IPS DF 6.9 (cell line): ENCODE measurements around the gene CFDP1.

ENCODE experiments used
- DNase-seq: peaks from one replicate; pipeline ENCODE4 v3.0.0-alpha.2; 2013; ENCODE audit warnings: low read depth, low spot score
- H3K27ac ChIP-seq: one replicate; pipeline ENCODE4 v1.5.1; 2013; ENCODE audit warnings: low read length, control low read depth
- H3K27me3 ChIP-seq: 2 replicates; pipeline ENCODE4 v1.6.1; 2013; ENCODE audit warnings: mild to moderate bottlenecking, low read length; ENCODE audit not compliant: control insufficient read depth, insufficient read depth
- H3K36me3 ChIP-seq: 2 replicates; pipeline ENCODE4 v1.6.1; 2013; ENCODE audit warnings: low read length; ENCODE audit not compliant: control insufficient read depth, insufficient read depth
- H3K4me1 ChIP-seq: 2 replicates; pipeline ENCODE4 v1.6.1; 2013; ENCODE audit warnings: low read length; ENCODE audit not compliant: control insufficient read depth, insufficient read depth
- H3K4me3 ChIP-seq: 2 replicates; pipeline ENCODE4 v1.5.1; 2013; ENCODE audit warnings: mild to moderate bottlenecking, low read length
- H3K9me3 ChIP-seq: 2 replicates; pipeline ENCODE4 v1.6.1; 2013; ENCODE audit warnings: low read length, inconsistent platforms; ENCODE audit not compliant: control insufficient read depth, insufficient read depth
- WGBS: extraction: QIAGEN DNeasy Blood & Tissue Kit; methylation state at CpG from one replicate; pipeline ENCODE4 v1.1.7; 2013; ENCODE audit warnings: mixed read lengths, missing lambda C conversion rate; ENCODE audit not compliant: insufficient read length, insufficient coverage; 5-methylcytosine and 5-hydroxymethylcytosine counted together

Gene CFDP1

DNA sequence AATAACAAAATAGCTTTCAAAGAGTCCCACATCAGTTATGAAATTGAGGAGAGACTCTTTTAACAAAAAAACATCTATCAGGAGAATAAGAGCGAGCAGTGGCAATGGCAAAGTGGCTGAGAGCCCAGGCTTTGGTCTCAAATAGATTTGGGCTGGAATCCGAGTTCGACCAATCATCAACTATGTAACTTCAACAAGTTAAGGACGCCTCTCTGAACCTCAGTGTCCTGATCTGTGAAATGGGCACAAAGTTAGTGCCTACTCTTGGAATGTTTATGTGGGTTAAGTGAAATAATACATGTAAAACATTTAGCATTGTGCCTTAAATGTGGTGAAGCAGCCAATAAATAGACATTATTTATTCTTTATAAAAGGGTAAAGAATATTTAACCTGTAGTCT is 45.4 kb downstream of the CFDP1 start:
- H3K27me3 ChIP-seq, result no peaks in the 10 kb centered on the region
- no CpG with 5 or more reads among the region's 4 CpGs for WGBS
- peaks cover 3% of the 10 kb centered on the region; the same call in 1 of the 2 replicates for H3K36me3 ChIP-seq

DNA sequence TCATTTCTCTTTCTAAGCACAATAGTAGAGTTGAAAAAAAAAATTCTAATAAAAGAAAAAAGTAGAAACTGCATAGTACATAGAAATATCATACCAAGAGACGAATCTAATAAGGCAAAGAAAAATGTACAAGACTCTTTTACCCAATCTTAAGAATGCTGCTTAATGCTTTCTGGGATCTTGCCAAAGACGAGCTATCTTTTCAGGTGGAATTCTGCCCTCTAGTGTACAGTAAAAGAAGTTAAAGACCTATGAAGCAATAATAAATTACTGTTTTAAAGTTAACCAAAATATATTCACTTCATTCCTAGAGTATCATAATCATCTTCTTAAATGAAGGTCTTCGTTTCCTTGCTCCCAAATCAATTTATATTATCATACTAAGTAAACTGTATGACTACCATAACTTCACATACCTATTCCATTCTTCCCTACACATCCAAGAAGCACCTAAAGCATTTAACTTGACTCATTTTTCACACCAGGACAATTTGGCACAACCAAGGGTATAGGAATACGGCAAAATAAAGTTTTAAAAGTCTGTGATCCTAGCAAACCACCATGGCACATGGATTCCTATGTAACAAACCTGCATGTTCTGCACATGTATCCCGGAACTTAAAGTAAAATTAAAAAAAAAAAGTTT is 47.7 kb downstream of the CFDP1 start:
- Histone ChIP-seq H3K27ac (no peak overlapping the region), H3K27me3 (no peaks in the 10 kb centered on the region), H3K4me1 (no peaks in the 10 kb centered on the region), H3K36me3 (peaks cover 3% of the 10 kb centered on the region; the same call in 1 of the 2 replicates), H3K4me3 (no peak overlapping the region), H3K9me3 (no peaks in the 10 kb centered on the region)
- no CpG with 5 or more reads among the region's 5 CpGs for whole genome bisulfite sequencing
- DNase-seq, result no peak

More for the DNA sequence above, 45.4 kb downstream of the CFDP1 start:
- Histone ChIP-seq H3K9me3 (no peaks in the 10 kb centered on the region), H3K27ac (no peak overlapping the region), H3K4me1 (no peaks in the 10 kb centered on the region), H3K4me3 (no peak overlapping the region)
- no peak for DNase-seq

DNA sequence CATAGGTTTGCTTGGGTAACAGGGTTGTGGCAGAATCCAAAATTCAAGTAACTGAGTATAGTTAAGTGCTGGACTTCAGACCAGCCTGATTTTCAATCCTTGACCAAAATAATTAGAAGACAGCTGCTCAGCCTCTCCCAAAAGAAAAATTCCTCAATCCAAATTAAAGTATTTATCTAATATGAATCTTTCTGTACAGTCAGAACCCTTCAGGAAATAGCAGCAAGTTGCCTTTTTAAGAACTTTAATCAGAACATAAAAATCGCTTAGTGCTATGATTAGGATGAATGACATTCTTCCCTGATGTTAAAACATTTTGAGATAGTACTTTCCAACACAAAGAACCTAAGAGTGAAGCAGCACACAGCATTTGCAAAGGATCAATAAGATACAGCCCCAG is 50.2 kb downstream of the CFDP1 start:
- Histone ChIP-seq H3K9me3 (no peaks in the 10 kb centered on the region), H3K27me3 (no peaks in the 10 kb centered on the region), H3K4me1 (no peaks in the 10 kb centered on the region), H3K36me3 (no peaks in the 10 kb centered on the region), H3K27ac (no peak overlapping the region), H3K4me3 (no peak overlapping the region)
- no CpG with 5 or more reads among the region's 1 CpG for WGBS
- no peak for DNase-seq

DNA sequence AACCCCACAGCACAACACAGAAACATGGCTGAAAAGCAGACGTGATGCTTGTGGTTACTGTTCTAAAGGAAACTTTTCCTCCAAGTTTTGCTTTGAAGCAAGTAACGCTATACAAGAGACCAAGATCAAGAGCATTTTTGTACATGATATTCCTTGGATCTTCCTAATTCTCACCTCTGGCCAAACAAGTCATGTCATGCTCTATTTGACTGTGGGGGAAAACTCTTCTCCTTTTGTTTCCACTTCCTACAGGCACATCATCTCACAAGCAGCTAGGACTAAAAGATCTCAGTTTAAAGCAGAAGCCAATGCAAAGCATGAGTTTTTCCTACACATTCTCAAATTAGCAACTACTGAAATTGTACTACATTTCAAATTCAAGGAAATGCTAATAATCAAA is 50.7 kb downstream of the CFDP1 start:
- no peaks in the 10 kb centered on the region for H3K27me3 ChIP-seq
- H3K4me1 ChIP-seq, result no peaks in the 10 kb centered on the region
- DNase-seq, result no peak

DNA sequence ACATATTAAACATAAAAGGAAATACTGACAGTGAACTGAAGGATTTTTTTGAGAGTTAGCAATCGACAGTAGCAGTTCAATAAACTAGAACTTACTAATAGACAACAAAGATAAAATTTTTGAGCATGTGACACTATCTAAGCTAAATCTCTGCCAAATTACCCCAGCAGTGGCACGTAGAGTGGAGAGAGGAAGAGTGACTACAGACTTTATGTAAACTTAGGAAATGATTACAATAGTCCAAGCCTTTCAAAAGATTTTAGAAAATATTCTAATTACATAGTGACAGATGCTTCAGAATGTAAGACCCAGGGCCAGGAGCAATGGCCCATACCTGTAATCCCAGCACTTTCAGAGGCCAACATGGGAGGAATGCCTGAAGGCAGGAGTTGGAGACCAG is 52.4 kb downstream of the CFDP1 start:
- Histone ChIP-seq H3K27me3 (no peaks in the 10 kb centered on the region), H3K4me3 (no peak overlapping the region), H3K4me1 (no peaks in the 10 kb centered on the region), H3K9me3 (no peaks in the 10 kb centered on the region), H3K27ac (no peak overlapping the region), H3K36me3 (no peaks in the 10 kb centered on the region)
- DNase-seq, result no peak
- WGBS, result no CpG with 5 or more reads among the region's 2 CpGs

More for the DNA sequence above, 50.7 kb downstream of the CFDP1 start:
- H3K27ac ChIP-seq, result no peak overlapping the region
- H3K36me3 ChIP-seq, result no peaks in the 10 kb centered on the region
- no CpG with 5 or more reads among the region's 2 CpGs for WGBS
- H3K9me3 ChIP-seq, result no peaks in the 10 kb centered on the region
- H3K4me3 ChIP-seq, result no peak overlapping the region

DNA sequence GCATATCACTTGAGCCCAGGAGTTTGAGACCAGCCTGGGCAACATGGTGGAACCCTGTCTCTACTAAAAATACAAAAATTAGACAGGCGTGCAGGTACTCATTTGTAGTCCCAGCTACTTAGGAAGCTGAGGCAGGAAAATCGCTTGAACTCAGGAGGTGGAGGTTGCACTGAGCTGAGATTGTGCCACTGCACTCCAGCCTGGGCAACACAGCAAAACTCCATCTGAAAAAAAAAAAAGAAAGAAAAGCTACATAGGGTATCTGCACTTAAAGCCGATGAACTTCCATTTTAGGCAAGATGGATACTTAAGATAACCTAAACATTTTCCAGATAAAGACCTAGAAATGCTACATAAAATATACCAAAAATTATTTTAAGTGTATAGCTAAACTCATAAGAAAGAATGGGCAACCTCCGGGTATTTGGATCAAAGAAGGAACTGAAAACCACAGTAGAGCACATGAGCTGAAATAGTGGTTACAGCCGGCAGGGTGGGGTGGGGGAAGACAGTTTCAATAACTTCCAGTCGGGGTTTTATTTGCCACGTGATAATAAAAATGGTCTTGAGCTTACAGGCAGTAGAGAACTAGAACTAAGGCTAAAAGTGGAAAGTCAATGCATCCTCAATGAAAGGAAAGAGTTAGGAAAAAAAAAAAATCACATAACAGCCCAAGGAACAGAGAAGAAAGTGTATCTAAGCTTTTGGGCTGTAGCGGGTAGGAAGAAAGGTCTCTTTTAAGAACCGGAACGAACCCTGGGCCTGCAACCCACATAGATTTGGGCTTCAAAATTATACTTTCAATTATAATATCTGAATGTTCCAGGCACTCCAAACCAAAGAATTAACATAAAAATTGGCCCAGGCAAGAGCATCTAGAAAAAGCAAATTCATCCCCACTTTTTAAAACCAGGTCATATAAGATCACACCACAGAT is 53.1 kb downstream of the CFDP1 start:
- no CpG with 5 or more reads among the region's 10 CpGs for WGBS
- Histone ChIP-seq H3K4me3 (no peak overlapping the region), H3K36me3 (no peaks in the 10 kb centered on the region), H3K9me3 (no peaks in the 10 kb centered on the region), H3K4me1 (no peaks in the 10 kb centered on the region), H3K27ac (no peak overlapping the region), H3K27me3 (no peaks in the 10 kb centered on the region)
- DNase-seq, result no peak

DNA sequence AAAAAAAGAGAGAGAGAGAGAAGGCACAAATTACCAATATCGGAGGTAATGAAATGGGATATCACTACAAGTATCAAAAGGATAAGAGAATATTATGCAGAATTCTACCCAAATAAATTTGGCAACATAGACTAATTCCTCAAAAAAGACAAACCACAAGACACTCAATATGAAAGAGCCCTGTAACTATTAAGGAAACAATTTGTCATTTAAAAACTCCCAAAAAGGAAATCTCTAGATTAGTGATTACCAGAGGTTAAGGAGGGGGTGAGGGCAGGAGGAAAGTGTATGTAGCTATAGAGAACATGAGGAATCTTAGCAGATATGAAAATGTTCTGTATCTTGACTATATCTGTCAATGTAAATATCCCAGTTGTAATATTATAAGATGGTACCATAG is 54.0 kb downstream of the CFDP1 start:
- no CpG with 5 or more reads among the region's 1 CpG for WGBS
- no peaks in the 10 kb centered on the region for H3K27me3 ChIP-seq
- no peaks in the 10 kb centered on the region for H3K4me1 ChIP-seq
- no peak overlapping the region for H3K4me3 ChIP-seq
- DNase-seq, result no peak
- no peak overlapping the region for H3K27ac ChIP-seq
- H3K36me3 ChIP-seq, result no peaks in the 10 kb centered on the region
- H3K9me3 ChIP-seq, result no peaks in the 10 kb centered on the region

DNA sequence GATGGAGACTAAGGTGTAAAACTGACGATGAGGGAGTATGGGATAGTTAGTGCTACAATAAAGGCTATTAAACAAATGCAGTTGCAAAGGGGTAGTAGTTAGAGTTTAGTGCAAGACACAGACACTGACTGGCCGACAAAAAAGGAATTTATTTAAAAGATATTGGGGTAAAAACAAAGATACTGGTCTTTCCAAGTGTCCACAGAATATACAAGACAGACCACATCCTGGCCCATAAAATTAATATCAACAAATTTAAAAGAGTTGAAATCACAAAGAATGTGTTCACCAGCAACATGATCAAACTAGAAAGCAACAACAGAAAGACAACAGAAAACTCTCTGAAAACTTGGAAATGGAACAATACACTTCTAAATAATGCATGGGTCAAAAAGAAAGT is 54.7 kb downstream of the CFDP1 start:
- Histone ChIP-seq H3K27me3 (no peaks in the 10 kb centered on the region), H3K4me3 (no peak overlapping the region), H3K4me1 (no peaks in the 10 kb centered on the region), H3K27ac (no peak overlapping the region), H3K36me3 (no peaks in the 10 kb centered on the region), H3K9me3 (no peaks in the 10 kb centered on the region)
- DNase-seq, result no peak
- no CpG with 5 or more reads among the region's 2 CpGs for WGBS

DNA sequence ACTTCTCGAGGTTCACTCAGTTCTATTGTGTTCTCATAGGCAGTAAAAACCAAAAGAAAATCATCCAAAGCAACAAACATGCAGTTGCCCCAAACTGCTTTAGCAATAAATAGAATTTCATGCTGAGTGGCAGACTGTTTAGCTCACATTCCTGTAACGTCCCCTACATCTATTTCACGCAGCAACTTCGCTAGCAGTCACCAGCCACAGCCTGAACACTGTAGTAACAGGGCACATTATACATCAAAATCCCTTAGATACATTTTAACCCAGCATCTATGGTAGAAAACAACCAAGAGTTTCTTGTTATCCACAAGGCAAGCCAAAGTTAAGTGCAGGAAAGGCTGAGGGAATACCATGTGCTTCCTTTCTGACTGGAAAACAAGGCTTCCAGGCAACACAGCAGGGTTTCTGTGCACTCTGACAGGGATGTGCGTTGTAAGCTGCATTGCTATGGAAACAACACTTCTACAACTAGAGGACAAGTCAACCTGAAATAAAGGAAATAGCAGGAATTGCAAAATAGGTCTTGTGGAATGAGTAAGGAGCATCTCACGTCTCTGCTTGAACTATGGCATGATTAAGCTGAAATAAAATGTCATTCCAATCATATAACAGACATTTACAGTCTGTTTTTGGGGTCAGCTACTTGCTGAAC is 55.4 kb downstream of the CFDP1 start:
- H3K27ac ChIP-seq, result no peak overlapping the region
- H3K36me3 ChIP-seq, result no peaks in the 10 kb centered on the region
- WGBS, result no CpG with 5 or more reads among the region's 6 CpGs
- no peaks in the 10 kb centered on the region for H3K27me3 ChIP-seq
- DNase-seq, result no peak
- no peaks in the 10 kb centered on the region for H3K4me1 ChIP-seq
- H3K4me3 ChIP-seq, result no peak overlapping the region
- no peaks in the 10 kb centered on the region for H3K9me3 ChIP-seq

DNA sequence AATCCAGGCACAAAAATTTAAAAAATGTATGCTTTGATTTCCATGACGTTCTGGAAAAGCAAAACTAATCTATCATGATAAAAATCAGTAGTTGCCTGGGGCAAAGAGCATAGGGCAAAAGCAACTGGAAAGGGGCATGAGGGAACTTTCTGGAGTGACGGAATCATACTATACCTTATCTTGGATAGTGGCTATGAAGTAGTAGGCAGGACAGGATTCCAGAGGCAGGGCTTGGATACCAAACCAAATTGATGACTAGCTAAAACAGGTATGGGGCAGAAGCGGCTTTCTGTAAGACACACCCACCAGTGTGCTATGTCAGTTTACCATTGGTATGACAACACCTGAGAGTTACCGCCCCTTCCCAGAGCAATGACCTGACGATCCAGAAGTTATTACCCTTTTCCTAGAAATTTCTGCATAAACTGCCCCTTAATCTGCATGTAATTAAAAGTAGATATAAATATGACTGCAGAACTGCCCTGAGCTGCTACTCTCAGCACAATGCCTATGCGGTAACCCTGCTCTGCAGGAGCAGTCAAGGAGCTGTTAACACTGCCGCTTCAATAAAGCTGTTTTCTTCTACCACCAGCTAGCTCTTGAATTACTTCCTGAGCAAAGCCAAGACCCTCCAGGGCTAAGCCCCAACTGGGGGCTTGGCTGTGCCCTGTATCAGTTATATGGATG is 56.7 kb downstream of the CFDP1 start:
- no peak for DNase-seq
- no CpG with 5 or more reads among the region's 7 CpGs for WGBS
- H3K9me3 ChIP-seq, result no peaks in the 10 kb centered on the region
- H3K36me3 ChIP-seq, result no peaks in the 10 kb centered on the region
- H3K27me3 ChIP-seq, result no peaks in the 10 kb centered on the region
- no peak overlapping the region for H3K4me3 ChIP-seq
- no peaks in the 10 kb centered on the region for H3K4me1 ChIP-seq
- no peak overlapping the region for H3K27ac ChIP-seq
